Skeletal muscle cell (primary cell): ENCODE data around the gene FAM89B.

Experiments used
- DNase-seq: peaks from one replicate; pipeline ENCODE4 v3.0.0-alpha.2; 2010; ENCODE audit warnings: low read depth
- H3K4me3 ChIP-seq: 2 replicates; pipeline ENCODE4 v1.5.1; 2011; ENCODE audit warnings: low read depth, mild to moderate bottlenecking, control low read depth, low read length, moderate library complexity

FAM89B gene

GRCh38 chr11:65617990-65618751 is 45.8 kb downstream of the FAM89B start:
- DNase-seq: no peak
- no peak overlapping the region for H3K4me3 ChIP-seq

GRCh38 chr11:65618763-65619162 is 46.4 kb downstream of the FAM89B start:
- no peak overlapping the region for H3K4me3 ChIP-seq
- no peak for DNase-seq

GRCh38 chr11:65619281-65619928 is 47.1 kb downstream of the FAM89B start:
- no peak overlapping the region for H3K4me3 ChIP-seq
- no peak for DNase-seq

- H3K4me3 ChIP-seq: no peak overlapping the region
- no peak for DNase-seq
Observed at GRCh38 chr11:65620666-65621065, 48.3 kb downstream of the FAM89B start.

- DNase-seq: no peak
- no peak overlapping the region for H3K4me3 ChIP-seq
Observed at GRCh38 chr11:65621460-65621859, 49.1 kb downstream of the FAM89B start.

GRCh38 chr11:65622011-65622410 is 49.7 kb downstream of the FAM89B start:
- no peak for DNase-seq
- H3K4me3 ChIP-seq: no peak overlapping the region

- no peak overlapping the region for H3K4me3 ChIP-seq
- no peak for DNase-seq
Observed at GRCh38 chr11:65623177-65623576, 50.8 kb downstream of the FAM89B start.
